H1 (cell line): ENCODE data around the gene DYNAP.

Experiments used
- CTCF ChIP-seq, 3 experiments: IDR thresholded peaks; 1 replicate in 2 of 3; 2 replicates in 1 of 3; pipeline versions ENCODE4 v1.5.1 to v1.6.1; 2011; ENCODE audit warnings: low read length in 3 of 3, mild to moderate bottlenecking in 3 of 3, inconsistent platforms in 2 of 3, low read depth in 1 of 3, moderate library complexity in 1 of 3; ENCODE audit not compliant: insufficient read depth in 1 of 3; ENCODE audit errors: control extremely low read depth in 1 of 3
- EP300 ChIP-seq, 2 experiments: IDR thresholded peaks; 1 replicate in 1 of 2; 2 replicates in 1 of 2; pipeline ENCODE4 v1.6.1; 2011 to 2012; ENCODE audit warnings: low read depth in 2 of 2, low read length in 2 of 2, mild to moderate bottlenecking in 2 of 2, borderline replicate concordance in 1 of 2, inconsistent platforms in 1 of 2, moderate library complexity in 1 of 2
- EZH2 ChIP-seq: fragments of 200-600 bp; sonication (generic); IDR thresholded peaks from 2 replicates; pipeline ENCODE4 v1.7.1; 2012; ENCODE audit warnings: low read depth, mild to moderate bottlenecking, moderate library complexity, low read length, inconsistent platforms; ENCODE audit not compliant: severe bottlenecking
- POLR2A ChIP-seq, 2 experiments: IDR thresholded peaks; 1 replicate in 1 of 2; 2 replicates in 1 of 2; pipeline ENCODE4 v1.6.1; 2011; ENCODE audit warnings: low read depth in 2 of 2, low read length in 2 of 2, mild to moderate bottlenecking in 2 of 2; ENCODE audit errors: control extremely low read depth in 1 of 2
- POLR2AphosphoS5 ChIP-seq: IDR thresholded peaks from 2 replicates; pipeline ENCODE4 v1.6.1; 2011; ENCODE audit warnings: low read depth, low read length
- RFX5 ChIP-seq: IDR thresholded peaks from 2 replicates; pipeline ENCODE4 v1.6.1; 2011; ENCODE audit warnings: low read depth, low read length, improper control_type of control experiment, borderline replicate concordance
- RXRA ChIP-seq: IDR thresholded peaks from 2 replicates; pipeline ENCODE4 v1.6.1; 2011; ENCODE audit warnings: low read depth, mild to moderate bottlenecking, low read length, moderate library complexity; ENCODE audit not compliant: insufficient read depth
- TAF7 ChIP-seq: optimal IDR thresholded peaks from 2 replicates; pipeline ENCODE3; 2011; ENCODE audit warnings: low read depth, mild to moderate bottlenecking, inconsistent platforms, low read length, moderate library complexity, borderline replicate concordance
- TEAD4 ChIP-seq: IDR thresholded peaks from 2 replicates; pipeline ENCODE4 v1.6.1; 2012; ENCODE audit warnings: low read depth, low read length, inconsistent platforms, mixed read lengths
- ZNF274 ChIP-seq: IDR thresholded peaks from 2 replicates; pipeline ENCODE4 v1.7.0; 2012; ENCODE audit warnings: low read length, borderline replicate concordance; ENCODE audit errors: extremely low read depth

GRCh38 chr18:54555996-54556395 is 35.0 kb upstream of the DYNAP start:
- no peak for TF ChIP-seq CTCF (IDR thresholded peaks at IDR 0.05; ENCODE audit: control extremely low read depth in 1 of 3, insufficient read depth in 1 of 3, low read depth in 1 of 3, low read length in 3 of 3)
- TF ChIP-seq TEAD4 = no peak
- no peak for TF ChIP-seq ZNF274
- TF ChIP-seq RFX5 = no peak
- no peak for TF ChIP-seq EZH2
- no peak for TF ChIP-seq EP300 (IDR thresholded peaks at IDR 0.05; ENCODE audit: borderline replicate concordance in 1 of 2, low read depth in 2 of 2, low read length in 2 of 2)
- no peak for TF ChIP-seq POLR2AphosphoS5
- no peak for TF ChIP-seq RXRA
- no peak for TF ChIP-seq TAF7
- no peak for TF ChIP-seq POLR2A (IDR thresholded peaks at IDR 0.05; ENCODE audit: control extremely low read depth in 1 of 2, low read depth in 2 of 2, low read length in 2 of 2)
